HG03159 (cell line): ENCODE results near the gene LFNG.
"Not testable (repeated sequence)": the region's sequence is repeated elsewhere in the genome, so short reads cannot be mapped to it uniquely, and the experiment has no call there.

Experiments
- ATAC-seq: cut with Tn5 transposase; IDR thresholded peaks from one replicate; pipeline ENCODE4 v1.9.1; 2021; ENCODE audit warnings: mild to moderate bottlenecking, moderate library complexity; ENCODE audit not compliant: unreplicated experiment

Gene LFNG

GRCh38 chr7:2527505-2528467, 8.2 kb downstream of the LFNG start:
- ATAC-seq: no peak

GRCh38 chr7:2528481-2529095, 9.0 kb downstream of the LFNG start:
- ATAC-seq: peak; percentile 6

GRCh38 chr7:2529161-2530070, 9.8 kb downstream of the LFNG start:
- peak; percentile 53 for ATAC-seq

- no peak for ATAC-seq
These were observed 10.8 kb downstream of the LFNG start for GRCh38 chr7:2530071-2530987.

- not testable (repeated sequence) for ATAC-seq
These were observed 11.6 kb downstream of the LFNG start for GRCh38 chr7:2530994-2531795.

GRCh38 chr7:2531796-2532110, 12.2 kb downstream of the LFNG start:
- ATAC-seq: not testable (repeated sequence)

- ATAC-seq: not testable (repeated sequence)
These were observed 12.7 kb downstream of the LFNG start for GRCh38 chr7:2532199-2532772.

- ATAC-seq: not testable (repeated sequence)
These were observed 13.2 kb downstream of the LFNG start for GRCh38 chr7:2532816-2533215.

GRCh38 chr7:2533566-2533965, 14.0 kb downstream of the LFNG start:
- ATAC-seq: not testable (repeated sequence)

GRCh38 chr7:2534214-2534613, 14.6 kb downstream of the LFNG start:
- not testable (repeated sequence) for ATAC-seq

- ATAC-seq: not testable (repeated sequence)
These were observed 16.5 kb downstream of the LFNG start for GRCh38 chr7:2535872-2536627.

GRCh38 chr7:2537981-2538851, 18.6 kb downstream of the LFNG start:
- no peak for ATAC-seq

- no peak for ATAC-seq
These were observed 19.7 kb downstream of the LFNG start for GRCh38 chr7:2539031-2539911.

GRCh38 chr7:2540133-2540532, 20.6 kb downstream of the LFNG start:
- no peak for ATAC-seq

GRCh38 chr7:2540641-2541051, 21.1 kb downstream of the LFNG start:
- ATAC-seq: no peak

- ATAC-seq: no peak
These were observed 21.9 kb downstream of the LFNG start for GRCh38 chr7:2541291-2542010.
